K562 (cell line): ENCODE data around the gene NLE1. TPM values are rescaled to one million over a fixed set of nuclear protein-coding genes. Genes with fewer than 3 reads are reported as not detected.

Source experiments
- ATF3 ChIP-seq, 2 experiments: fragments of 450-650 bp in 1 of 2; sonication (generic) in 1 of 2; formaldehyde crosslinking in 1 of 2; IDR thresholded peaks in 1 of 2; conservative IDR thresholded peaks in 1 of 2; 2 replicates each; pipeline versions ENCODE4 v1.6.1 to v1.8.1; 2016 to 2023; ENCODE audit warnings: mild to moderate bottlenecking in 2 of 2, moderate library complexity in 2 of 2, inconsistent platforms in 1 of 2, missing genetic modification reagents in 1 of 2
- ILK ChIP-seq: fragments of 450-650 bp; IDR thresholded peaks from 2 replicates; pipeline ENCODE4 v1.6.1; 2016; ENCODE audit warnings: missing genetic modification characterization, low read depth, mild to moderate bottlenecking, missing compliant biosample characterization, moderate library complexity, borderline replicate concordance
- MLLT1 ChIP-seq, 2 experiments: fragments of 450-650 bp; IDR thresholded peaks; 2 replicates each; pipeline ENCODE4 v1.6.1; 2016
- RBM15 ChIP-seq: fragments of 200-400 bp; formaldehyde crosslinking; IDR thresholded peaks from 2 replicates; pipeline ENCODE4 v1.6.1; 2018; ENCODE audit warnings: mild to moderate bottlenecking, low read length, moderate library complexity; ENCODE audit not compliant: insufficient read depth
- SNAPC5 ChIP-seq: fragments of 250-450 bp; sonication (Bioruptor Pico); IDR thresholded peaks from 2 replicates; pipeline ENCODE4 v1.8.0; 2021; ENCODE audit warnings: moderate library complexity, mild to moderate bottlenecking, inconsistent platforms
- STAT6 ChIP-seq: sonication (generic); formaldehyde crosslinking; IDR thresholded peaks from 2 replicates; pipeline ENCODE4 v1.8.1; 2023; ENCODE audit warnings: mild to moderate bottlenecking, missing genetic modification reagents
- TAL1 ChIP-seq: fragments of 450-650 bp; IDR thresholded peaks from 2 replicates; pipeline ENCODE4 v1.6.1; 2016; ENCODE audit warnings: mild to moderate bottlenecking
- ZNF398 ChIP-seq: fragments of 250-450 bp; sonication (Bioruptor Pico); IDR thresholded peaks from 2 replicates; pipeline ENCODE4 v1.8.0; 2021; ENCODE audit warnings: moderate library complexity, mild to moderate bottlenecking, inconsistent platforms
- ZNF609 ChIP-seq: sonication (generic); formaldehyde crosslinking; IDR thresholded peaks from 2 replicates; pipeline ENCODE4 v1.8.1; 2023; ENCODE audit warnings: missing genetic modification reagents, mild to moderate bottlenecking, borderline replicate concordance
- ZNF696 ChIP-seq: fragments of 250-450 bp; sonication (Bioruptor Pico); conservative IDR thresholded peaks from 2 replicates; pipeline ENCODE4 v1.4.0; 2020; ENCODE audit warnings: mild to moderate bottlenecking, moderate library complexity
- ZNF717 ChIP-seq: fragments of 250-450 bp; sonication (Bioruptor Pico); IDR thresholded peaks from 2 replicates; pipeline ENCODE4 v1.5.0; 2021
- ZNF785 ChIP-seq: fragments of 250-450 bp; sonication (Bioruptor Pico); IDR thresholded peaks from 2 replicates; pipeline ENCODE4 v1.4.0; 2020; ENCODE audit warnings: mild to moderate bottlenecking
- polyA plus RNA-seq, 8 experiments: library from polyadenylated mRNA; depleted of rRNA in 4 of 8; stranded (reverse) in 5 of 8; unstranded in 3 of 8; fragments of >200 nt; fragmentation: Nextera tagmentation in 2 of 8; fragmentation: Illumina TruSeq in 1 of 8; extraction: Ambion mirVana in 2 of 8; extraction: Trizol in 1 of 8; gene quantifications; 2 replicates each; pipeline versions ENCODE4 v1.2.1 to v1.2.3, GENCODE V29; 2011 to 2014; ENCODE audit warnings: inconsistent platforms in 1 of 8, missing spikeins in 1 of 8
- total RNA-seq, 7 experiments: library from RNA; depleted of rRNA in 6 of 7; stranded (reverse); fragments of >200 nt in 6 of 7; fragmentation: Illumina TruSeq in 2 of 7; extraction: Trizol in 2 of 7; gene quantifications; 2 replicates each; pipeline versions ENCODE4 v1.2.1 to v1.2.3, GENCODE V29; 2011 to 2021; ENCODE audit warnings: low replicate concordance in 1 of 7

The NLE1 gene
- total and polyA plus RNA-seq, 9 of the 15 experiments (the other 6 are each of a cell fraction or from before 2014, with no cell fraction given): 3.8 to 69.0 (median 29.4) TPM

- TF ChIP-seq ZNF609: no peak
- no peak for TF ChIP-seq ZNF398 (CRISPR knock-in tag)
- TF ChIP-seq TAL1: no peak
- TF ChIP-seq RBM15: no peak
- no peak for TF ChIP-seq ZNF717
- no peak for TF ChIP-seq ZNF785 (CRISPR knock-in tag)
- no peak for TF ChIP-seq MLLT1 (IDR thresholded peaks at IDR 0.05)
- TF ChIP-seq ILK (tag): no peak
- TF ChIP-seq ZNF696 (CRISPR knock-in tag): no peak
- TF ChIP-seq SNAPC5: no peak
- peak; percentile 94 for TF ChIP-seq ATF3 (IDR thresholded peaks at IDR 0.05)
- no peak for TF ChIP-seq ATF3 (CRISPR knock-in tag; conservative IDR thresholded peaks at IDR 0.05)
- TF ChIP-seq STAT6 (CRISPR knock-in tag): no peak
Observed at GRCh38 chr17:35171834-35172233, 29.7 kb upstream of the NLE1 start (continued).
